ENCODE results near the gene ADGB.
"Not testable (repeated sequence)": the region's sequence is repeated elsewhere in the genome, so short reads cannot be mapped to it uniquely, and the experiment has no call there.

The ADGB gene

GRCh38 chr6:146598772-146599405 is at the start of gene ADGB:
Gene ADGB, plus strand, starts transcription at chr6:146598972. Its CDS starts 69 bp downstream, at chr6:146599041.
- peak; percentile 21 for DNase-seq (ENCODE audit: low spot score)

- no peak for DNase-seq (ENCODE audit: low spot score)
These were observed 47.9 kb upstream of the ADGB start for GRCh38 chr6:146550911-146551310.

- peak; percentile 11 for DNase-seq (ENCODE audit: low spot score)
These were observed 47.2 kb upstream of the ADGB start for GRCh38 chr6:146551545-146551944.

- DNase-seq (ENCODE audit: low spot score): no peak
These were observed 45.2 kb upstream of the ADGB start for GRCh38 chr6:146553377-146554135.

DNA sequence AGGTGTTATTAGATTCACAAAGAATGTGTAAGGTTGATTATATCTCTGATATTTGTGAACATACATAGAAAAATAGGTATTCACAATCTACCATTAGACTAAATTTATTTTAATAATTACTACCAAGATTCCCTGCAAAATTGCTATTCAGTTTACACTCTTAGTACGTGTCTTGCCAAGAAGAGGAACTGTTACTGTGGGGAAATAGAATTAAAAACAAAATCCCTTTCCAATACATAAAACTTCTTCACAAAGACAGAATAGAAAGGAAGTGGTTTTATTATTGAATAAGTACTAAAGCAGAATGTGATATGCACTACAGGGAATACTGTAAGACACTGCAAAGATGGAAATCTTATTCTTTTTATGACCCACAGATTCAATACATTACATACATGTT is 38.2 kb upstream of the ADGB start:
- DNase-seq (ENCODE audit: low spot score): no peak

DNA sequence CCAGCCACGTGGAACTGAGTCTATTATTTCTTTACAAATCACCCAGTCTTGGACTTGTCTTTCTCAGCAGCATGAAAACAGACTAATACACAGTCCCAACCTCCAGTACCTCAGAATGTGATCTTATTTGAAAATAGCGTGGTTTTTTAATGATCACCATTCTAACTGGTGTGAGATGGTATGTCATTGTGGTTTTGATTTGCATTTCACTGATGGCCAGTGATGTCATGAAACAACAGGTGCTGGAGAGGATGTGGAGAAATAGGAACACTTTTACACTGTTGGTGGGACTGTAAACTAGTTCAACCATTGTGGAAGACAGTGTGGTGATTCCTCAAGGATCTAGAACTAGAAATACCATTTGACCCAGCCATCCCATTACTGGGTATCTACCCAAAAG is 32.1 kb upstream of the ADGB start:
- not testable (repeated sequence) for DNase-seq (ENCODE audit: low spot score)

DNA sequence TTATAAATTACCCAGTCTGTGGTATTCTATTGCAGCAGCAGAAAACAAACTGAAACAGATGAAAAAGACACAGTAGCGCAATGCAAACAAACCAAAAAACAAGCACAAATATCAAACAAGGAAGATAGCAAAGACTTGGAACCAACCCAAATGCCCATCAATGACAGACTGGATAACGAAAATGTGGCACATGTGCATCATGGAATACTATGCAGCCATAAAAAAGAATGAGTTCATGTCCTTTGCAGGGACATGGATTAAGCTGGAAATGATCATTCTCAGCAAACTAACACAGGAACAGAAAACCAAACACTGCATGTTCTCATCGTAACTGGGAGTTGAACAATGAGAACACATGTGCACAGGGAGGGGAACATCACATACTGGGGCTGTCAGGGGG is 30.2 kb upstream of the ADGB start:
- DNase-seq (ENCODE audit: low spot score): not testable (repeated sequence)

DNA sequence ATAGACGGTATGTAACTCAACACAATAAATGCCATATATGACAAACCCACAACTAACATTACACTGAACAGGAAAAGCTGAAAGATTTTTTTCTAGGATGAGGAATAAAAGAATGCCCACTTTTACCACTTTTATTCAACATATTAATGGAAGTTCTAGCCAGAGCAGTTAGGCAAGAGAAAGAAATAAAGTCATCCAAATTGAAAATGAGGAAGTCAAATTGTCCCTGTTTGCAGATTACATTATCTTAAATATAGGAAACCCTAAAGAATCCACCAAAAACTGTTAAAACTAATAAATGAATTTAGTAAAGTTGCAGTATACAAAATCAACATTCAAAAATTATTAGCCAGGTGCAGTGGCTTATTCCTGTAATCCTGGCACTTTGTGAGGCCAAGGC is 24.6 kb upstream of the ADGB start:
- no peak for DNase-seq (ENCODE audit: low spot score)

DNA sequence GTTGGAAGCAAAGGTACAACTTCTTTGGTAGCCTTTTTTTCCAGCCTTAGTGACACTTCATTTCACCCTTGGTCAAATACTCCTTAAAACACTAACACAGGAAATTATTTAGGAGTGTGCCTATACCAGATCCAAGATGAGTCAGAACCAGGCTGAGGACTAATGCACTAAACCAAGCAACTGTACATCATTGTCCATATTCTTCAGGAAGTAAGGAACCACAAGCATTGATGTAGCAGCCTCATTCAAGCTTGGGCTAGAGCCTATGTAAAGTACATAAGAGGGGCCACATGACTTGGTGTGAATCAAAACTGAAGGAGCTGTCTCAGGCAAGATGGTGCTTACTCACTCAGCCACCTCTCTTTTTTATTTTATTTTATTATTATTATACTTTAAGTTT is 20.7 kb upstream of the ADGB start:
- DNase-seq (ENCODE audit: low spot score): no peak

GRCh38 chr6:146581968-146582367 is 16.8 kb upstream of the ADGB start:
- no peak for DNase-seq (ENCODE audit: low spot score)

- DNase-seq (ENCODE audit: low spot score): no peak
These were observed 15.9 kb upstream of the ADGB start for GRCh38 chr6:146582857-146583256.

DNA sequence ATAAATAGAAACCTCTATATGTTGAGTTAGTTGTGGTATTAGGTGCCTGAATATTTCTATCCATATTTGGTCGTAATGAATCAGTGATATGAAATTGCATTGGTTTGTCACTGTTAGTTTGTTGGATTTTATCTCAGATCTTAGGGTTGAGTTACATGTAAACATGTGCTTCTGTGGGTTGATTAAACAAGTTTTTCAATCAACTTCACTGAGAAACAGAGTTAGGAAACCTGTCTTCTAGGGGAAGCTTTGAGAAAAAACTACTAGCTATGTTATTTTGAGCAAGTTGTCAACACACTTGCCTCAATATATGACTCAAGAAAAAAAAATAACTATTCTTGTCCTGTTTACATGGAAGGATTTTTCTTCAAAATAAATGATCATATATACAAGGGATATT is 14.8 kb upstream of the ADGB start:
- no peak for DNase-seq (ENCODE audit: low spot score)

DNA sequence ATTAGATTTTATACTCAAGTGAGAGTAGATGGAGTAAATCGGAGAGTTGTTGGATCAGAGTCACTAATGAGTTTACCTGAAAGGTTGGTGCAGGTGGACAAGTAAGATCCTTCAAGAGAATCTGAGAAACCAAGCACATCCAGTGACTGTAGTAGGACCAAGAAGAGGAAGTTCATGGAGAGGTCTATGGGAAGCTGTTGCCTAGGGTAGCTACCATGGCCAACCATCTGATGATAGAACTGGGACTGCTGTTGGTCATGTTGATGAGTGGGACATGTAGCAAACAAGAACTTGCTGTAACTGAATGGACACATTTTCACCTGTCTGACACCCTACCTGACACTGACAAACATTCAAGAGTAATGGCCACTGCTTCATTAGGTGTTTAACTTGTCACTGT is 11.3 kb upstream of the ADGB start:
- no peak for DNase-seq (ENCODE audit: low spot score)

GRCh38 chr6:146590492-146590891 is 8.3 kb upstream of the ADGB start:
- DNase-seq (ENCODE audit: low spot score): no peak

GRCh38 chr6:146592451-146592850 is 6.3 kb upstream of the ADGB start:
- no peak for DNase-seq (ENCODE audit: low spot score)

DNA sequence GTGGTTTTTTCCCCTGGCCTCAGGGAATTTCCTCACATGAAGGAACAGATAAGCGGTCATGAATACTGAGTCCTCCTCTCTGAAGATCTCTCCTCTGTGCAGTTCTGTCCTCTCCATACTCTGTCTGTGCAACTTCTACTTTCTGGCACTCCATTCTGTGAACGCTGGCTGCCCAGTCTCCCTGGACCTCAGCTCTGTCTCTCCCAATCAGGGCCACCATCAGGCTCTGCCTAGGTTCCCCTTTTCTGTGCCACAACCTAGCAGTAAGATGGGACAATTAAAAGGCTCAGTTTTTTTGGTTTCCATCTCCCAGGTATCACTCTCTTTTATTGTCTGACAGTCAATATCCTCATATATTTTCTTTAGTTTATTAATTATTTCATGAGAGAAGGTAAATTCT is 4.8 kb upstream of the ADGB start:
- no peak for DNase-seq (ENCODE audit: low spot score)

DNA sequence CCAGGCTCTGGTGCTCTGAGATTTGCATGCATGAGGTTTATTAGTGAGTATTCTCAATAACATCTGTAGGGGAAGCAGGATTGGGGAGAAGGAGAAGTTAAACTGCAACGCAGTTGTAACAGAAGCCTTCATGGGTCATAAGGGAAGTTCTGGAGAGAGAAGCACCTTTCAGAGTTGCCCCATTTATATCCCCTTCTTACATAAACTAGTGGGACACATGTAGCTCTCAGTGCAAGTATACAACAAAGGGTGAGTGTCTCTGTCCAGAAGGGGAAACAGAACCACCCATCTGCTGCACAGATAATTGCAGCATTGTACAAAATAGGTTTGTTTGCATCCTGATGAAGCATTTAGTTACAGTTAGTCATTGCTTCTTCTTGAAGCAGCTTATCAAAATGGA is 4.3 kb upstream of the ADGB start:
- peak; percentile 53 for DNase-seq (ENCODE audit: low spot score)

DNA sequence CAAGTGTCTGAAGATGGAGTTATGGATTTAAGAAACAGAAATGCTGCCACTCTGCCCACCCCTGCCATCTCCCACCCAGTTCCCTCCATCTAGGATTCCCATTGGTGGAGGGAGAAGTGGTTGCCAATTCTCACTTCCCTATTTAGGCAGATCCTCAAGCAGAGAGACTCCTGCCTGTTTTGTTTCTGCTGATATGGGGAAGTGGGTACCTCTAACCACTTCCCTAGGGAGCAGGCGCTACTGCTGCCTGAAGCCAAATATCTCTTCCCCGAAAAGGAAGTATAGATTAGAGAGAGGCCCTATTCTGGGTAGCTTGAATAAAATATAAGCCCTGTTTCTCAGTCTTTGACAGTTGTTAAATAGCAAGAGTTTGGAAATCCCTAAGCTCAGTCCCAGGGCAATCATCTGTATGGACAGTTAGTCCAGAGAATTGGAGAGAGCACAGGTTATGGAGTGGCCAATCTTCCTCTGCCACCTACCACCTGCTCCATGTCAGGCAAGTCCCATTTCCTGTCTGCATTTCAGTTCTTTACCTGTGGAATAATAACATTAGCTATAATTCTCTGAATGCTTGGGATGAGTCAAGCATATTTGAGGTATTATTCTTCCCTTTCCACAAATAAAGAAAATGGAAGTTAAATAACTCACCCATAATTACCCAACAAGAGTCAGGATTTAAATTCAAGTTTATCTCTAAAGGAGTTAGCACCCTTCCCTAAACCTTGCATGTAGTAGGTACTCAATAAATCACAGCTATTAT is 2.6 kb upstream of the ADGB start:
- DNase-seq (ENCODE audit: low spot score): no peak

DNA sequence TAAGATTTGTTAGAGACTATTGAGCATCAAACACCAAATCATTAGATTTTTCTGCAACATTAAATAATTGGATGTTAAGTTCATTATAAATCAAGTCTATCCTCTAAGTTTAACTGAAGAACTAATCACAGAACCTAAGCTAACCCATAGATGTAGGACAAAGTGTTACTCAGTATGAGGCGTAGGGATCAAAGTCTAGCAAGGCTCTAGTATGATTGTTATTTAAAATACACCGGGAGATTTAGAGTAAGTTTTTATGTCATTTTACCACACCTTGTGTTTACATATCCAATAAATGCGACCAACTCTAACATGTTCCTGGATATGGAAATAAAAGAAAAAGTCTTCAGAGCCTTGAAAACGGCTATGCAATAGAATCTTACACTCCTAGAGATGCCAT is 2.6 kb downstream of the ADGB start:
- DNase-seq (ENCODE audit: low spot score): no peak

DNA sequence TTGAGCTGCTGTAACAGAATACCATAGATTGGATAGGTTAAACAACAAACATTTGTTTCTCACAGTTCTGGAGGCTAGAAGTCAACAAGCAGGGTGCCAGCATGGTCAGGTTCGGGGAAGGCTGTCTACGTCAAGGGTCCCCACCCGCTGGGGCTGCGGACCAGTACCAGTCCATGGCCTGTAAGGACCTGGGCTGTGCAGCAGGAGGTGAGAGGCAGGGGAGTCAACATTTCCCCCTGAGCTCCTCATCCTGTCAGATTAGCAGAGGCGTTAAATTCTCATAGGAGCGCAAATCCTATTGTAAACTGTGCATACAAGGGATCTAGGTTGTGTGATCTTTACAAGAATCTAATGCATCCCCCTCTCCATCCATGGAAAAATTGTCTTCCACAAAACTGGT is 3.8 kb downstream of the ADGB start:
- no peak for DNase-seq (ENCODE audit: low spot score)

DNA sequence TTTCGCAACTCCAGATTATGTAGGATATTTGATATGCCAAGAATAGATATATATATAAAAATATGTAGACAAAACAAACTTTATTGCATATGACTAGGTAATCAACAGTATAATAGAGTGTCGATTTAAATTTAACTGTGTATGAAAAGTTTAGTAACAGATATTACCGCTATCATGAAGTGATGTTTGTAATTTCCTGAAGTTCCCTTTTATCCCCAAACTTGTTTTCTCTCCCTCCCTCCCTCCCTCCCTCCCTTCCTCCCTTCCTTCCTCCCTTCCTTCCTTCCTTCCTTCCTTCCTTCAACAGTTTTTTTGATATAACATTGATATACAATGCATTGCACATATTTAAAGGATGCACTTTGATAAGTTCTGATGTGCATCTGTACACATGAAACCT is 15.2 kb downstream of the ADGB start:
- DNase-seq (ENCODE audit: low spot score): no peak

GRCh38 chr6:146620655-146621054 is 21.9 kb downstream of the ADGB start:
- DNase-seq (ENCODE audit: low spot score): no peak

DNA sequence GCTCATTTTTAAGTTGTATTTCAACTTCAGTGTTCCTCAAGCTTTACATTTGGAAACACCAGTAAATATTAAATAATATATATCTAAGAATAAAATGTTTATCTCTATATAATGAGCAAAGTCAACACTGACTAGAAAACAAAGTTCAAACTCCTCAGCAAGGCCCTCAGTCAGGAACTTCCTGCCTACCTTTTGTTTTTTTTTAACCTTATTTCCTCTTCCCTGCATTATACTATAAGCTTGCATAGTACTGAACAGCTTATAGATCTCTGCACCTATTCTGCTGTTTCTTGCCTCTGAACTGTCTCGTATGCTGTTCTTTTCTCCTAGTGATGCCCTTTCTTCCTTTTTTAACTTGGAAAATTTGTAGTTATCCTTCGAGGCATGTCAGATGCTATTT is 29.6 kb downstream of the ADGB start:
- no peak for DNase-seq (ENCODE audit: low spot score)
